ENCODE data around the gene SLC35F4.

The SLC35F4 gene

GRCh38 chr14:57736391-57736790 is 129.5 kb downstream of the SLC35F4 start:
- Histone ChIP-seq H3K4me3 (ENCODE audit: low read length) (no peak overlapping the region), H3K4me2 (ENCODE audit: low read depth, low read length) (no peak overlapping the region), H3K27ac (ENCODE audit: low read length) (no peak overlapping the region), H3K9me2 (replicated peaks; ENCODE audit: insufficient read depth, low read length) (no peaks in the 10 kb centered on the region), H3F3A (ENCODE audit: insufficient read depth, low read length) (no peaks in the 10 kb centered on the region), H2AFZ (ENCODE audit: low read length) (no peak overlapping the region), H3K9ac (ENCODE audit: low read length) (no peak overlapping the region), H3K36me3 (replicated peaks; ENCODE audit: insufficient read depth, low read length) (no peaks in the 10 kb centered on the region), H3K27me3 (replicated peaks; ENCODE audit: insufficient read depth, low read length) (no peaks in the 10 kb centered on the region), H4K20me1 (ENCODE audit: insufficient read depth, low read length) (no peaks in the 10 kb centered on the region), H3K79me2 (ENCODE audit: low read length) (no peaks in the 10 kb centered on the region), H3K4me1 (ENCODE audit: low read length) (no peaks in the 10 kb centered on the region), H3K9me3 (replicated peaks; ENCODE audit: insufficient read depth, low read length) (no peaks in the 10 kb centered on the region)
- no peak for TF ChIP-seq CTCF (IDR thresholded peaks at IDR 0.05; ENCODE audit: low read length)
- no peak for TF ChIP-seq EZH2 (optimal IDR thresholded peaks at IDR 0.05; ENCODE audit: low read depth, low read length)
- no peak for TF ChIP-seq EZH2phosphoT487 (IDR thresholded peaks at IDR 0.05; ENCODE audit: low read length)
- DNase-seq, result no peak

GRCh38 chr14:57735276-57735675 is 130.6 kb downstream of the SLC35F4 start:
- no peaks in the 10 kb centered on the region for H4K20me1 ChIP-seq (ENCODE audit: insufficient read depth, low read length)

GRCh38 chr14:57732463-57733285 is 133.2 kb downstream of the SLC35F4 start:
- no peak for DNase-seq
- Histone ChIP-seq H3K9me3 (replicated peaks; ENCODE audit: insufficient read depth, low read length) (no peaks in the 10 kb centered on the region), H3K4me1 (ENCODE audit: low read length) (no peaks in the 10 kb centered on the region), H3K4me2 (ENCODE audit: low read depth, low read length) (no peak overlapping the region), H3K27ac (ENCODE audit: low read length) (no peak overlapping the region), H3F3A (ENCODE audit: insufficient read depth, low read length) (no peaks in the 10 kb centered on the region), H3K4me3 (ENCODE audit: low read length) (no peak overlapping the region), H3K36me3 (replicated peaks; ENCODE audit: insufficient read depth, low read length) (no peaks in the 10 kb centered on the region), H3K9me2 (replicated peaks; ENCODE audit: insufficient read depth, low read length) (no peaks in the 10 kb centered on the region), H2AFZ (ENCODE audit: low read length) (no peak overlapping the region), H3K79me2 (ENCODE audit: low read length) (no peaks in the 10 kb centered on the region), H3K27me3 (replicated peaks; ENCODE audit: insufficient read depth, low read length) (no peaks in the 10 kb centered on the region), H3K9ac (ENCODE audit: low read length) (no peak overlapping the region), H4K20me1 (ENCODE audit: insufficient read depth, low read length) (no peaks in the 10 kb centered on the region)
- TF ChIP-seq CTCF (IDR thresholded peaks at IDR 0.05; ENCODE audit: low read length) (no peak), EZH2phosphoT487 (IDR thresholded peaks at IDR 0.05; ENCODE audit: low read length) (no peak), EZH2 (optimal IDR thresholded peaks at IDR 0.05; ENCODE audit: low read depth, low read length) (no peak)

More at GRCh38 chr14:57735276-57735675, 130.6 kb downstream of the SLC35F4 start:
- Histone ChIP-seq H3K36me3 (replicated peaks; ENCODE audit: insufficient read depth, low read length) (no peaks in the 10 kb centered on the region), H3K79me2 (ENCODE audit: low read length) (no peaks in the 10 kb centered on the region), H3K9ac (ENCODE audit: low read length) (no peak overlapping the region), H3K9me3 (replicated peaks; ENCODE audit: insufficient read depth, low read length) (no peaks in the 10 kb centered on the region), H3K27me3 (replicated peaks; ENCODE audit: insufficient read depth, low read length) (no peaks in the 10 kb centered on the region), H2AFZ (ENCODE audit: low read length) (no peak overlapping the region), H3K4me3 (ENCODE audit: low read length) (no peak overlapping the region), H3K4me1 (ENCODE audit: low read length) (no peaks in the 10 kb centered on the region), H3K27ac (ENCODE audit: low read length) (no peak overlapping the region), H3K4me2 (ENCODE audit: low read depth, low read length) (no peak overlapping the region), H3K9me2 (replicated peaks; ENCODE audit: insufficient read depth, low read length) (no peaks in the 10 kb centered on the region), H3F3A (ENCODE audit: insufficient read depth, low read length) (no peaks in the 10 kb centered on the region)
- TF ChIP-seq EZH2 (optimal IDR thresholded peaks at IDR 0.05; ENCODE audit: low read depth, low read length), result no peak
- TF ChIP-seq EZH2phosphoT487 (IDR thresholded peaks at IDR 0.05; ENCODE audit: low read length), result no peak
- TF ChIP-seq CTCF (IDR thresholded peaks at IDR 0.05; ENCODE audit: low read length), result no peak
- no peak for DNase-seq

Data from MM.1S (cell line).